CD4-positive, alpha-beta T cell treated with Interleukin-15 for 1 hour (primary cell): ENCODE results near the gene TGFBR3.
"Not testable (repeated sequence)": the region's sequence is repeated elsewhere in the genome, so short reads cannot be mapped to it uniquely, and the experiment has no call there.

Experiments
- DNase-seq: peaks from one replicate; pipeline ENCODE4 v3.0.0-alpha.2; 2020

The TGFBR3 gene

GRCh38 chr1:91846007-91846638, 39.8 kb downstream of the TGFBR3 start:
- no peak for DNase-seq

- DNase-seq = no peak
Observed at GRCh38 chr1:91844862-91845528, 41.0 kb downstream of the TGFBR3 start.

GRCh38 chr1:91843843-91844242, 42.1 kb downstream of the TGFBR3 start:
- DNase-seq = no peak

GRCh38 chr1:91842563-91842962, 43.4 kb downstream of the TGFBR3 start:
- no peak for DNase-seq

GRCh38 chr1:91842056-91842455, 43.9 kb downstream of the TGFBR3 start:
- DNase-seq = no peak

GRCh38 chr1:91840276-91840675, 45.7 kb downstream of the TGFBR3 start:
- not testable (repeated sequence) for DNase-seq

GRCh38 chr1:91836331-91837040, 49.5 kb downstream of the TGFBR3 start:
- DNase-seq = no peak

- no peak for DNase-seq
Observed at GRCh38 chr1:91835087-91835521, 50.8 kb downstream of the TGFBR3 start.

GRCh38 chr1:91834549-91834948, 51.4 kb downstream of the TGFBR3 start:
- not testable (repeated sequence) for DNase-seq

- no peak for DNase-seq
Observed at GRCh38 chr1:91833946-91834345, 52.0 kb downstream of the TGFBR3 start.

GRCh38 chr1:91831132-91831930, 54.6 kb downstream of the TGFBR3 start:
- no peak for DNase-seq

- DNase-seq = no peak
Observed at GRCh38 chr1:91830242-91831131, 55.5 kb downstream of the TGFBR3 start.

GRCh38 chr1:91829293-91830153, 56.4 kb downstream of the TGFBR3 start:
- DNase-seq = no peak

- DNase-seq = no peak
Observed at GRCh38 chr1:91828583-91829281, 57.2 kb downstream of the TGFBR3 start.

- DNase-seq = no peak
Observed at GRCh38 chr1:91827459-91828321, 58.3 kb downstream of the TGFBR3 start.

- no peak for DNase-seq
Observed at GRCh38 chr1:91827087-91827458, 58.9 kb downstream of the TGFBR3 start.

- no peak for DNase-seq
Observed at GRCh38 chr1:91826649-91827048, 59.3 kb downstream of the TGFBR3 start.

- DNase-seq = no peak
Observed at GRCh38 chr1:91826248-91826647, 59.7 kb downstream of the TGFBR3 start.

- DNase-seq = no peak
Observed at GRCh38 chr1:91821126-91821868, 64.7 kb downstream of the TGFBR3 start.
